Thyroid gland (tissue), 4 donors: Measurements from ENCODE around the gene SLC12A8. TPM values are rescaled to one million over a fixed set of nuclear protein-coding genes. Genes with fewer than 3 reads are reported as not detected.

Experiments
- DNase-seq, 2 donors: peaks; one replicate each; pipeline ENCODE4 v3.0.0-alpha.2; 2019
- H3K27ac ChIP-seq, 3 donors: fragments of 200-600 bp; sonication (generic); 1 replicate in 2 of 3; 2 replicates in 1 of 3; pipeline ENCODE4 v1.5.1; 2016 to 2019; ENCODE audit warnings: mild to moderate bottlenecking in 1 of 3, moderate library complexity in 1 of 3
- H3K27me3 ChIP-seq: fragments of 200-600 bp; sonication (generic); one replicate; pipeline ENCODE4 v1.5.1; 2019
- H3K36me3 ChIP-seq, 2 donors: fragments of 200-600 bp; sonication (generic); one replicate each; pipeline ENCODE4 v1.5.1; 2016 to 2019
- H3K4me1 ChIP-seq, 2 donors: fragments of 200-600 bp; sonication (generic); one replicate each; pipeline ENCODE4 v1.5.1; 2017 to 2019
- H3K4me3 ChIP-seq, 3 donors: fragments of 200-600 bp; sonication (generic); replicated peaks in 1 of 3; 1 replicate in 2 of 3; 2 replicates in 1 of 3; pipeline ENCODE4 v1.5.1; 2016; ENCODE audit warnings: mild to moderate bottlenecking in 1 of 3
- H3K9me3 ChIP-seq: fragments of 200-600 bp; sonication (generic); one replicate; pipeline ENCODE4 v1.5.1; 2017
- CTCF ChIP-seq, 6 experiments: fragments of 200-600 bp in 3 of 6; fragments of 450-650 bp in 3 of 6; sonication (generic) in 3 of 6; IDR thresholded peaks; one replicate each; pipeline ENCODE4 v1.5.1; 2016 to 2019; ENCODE audit warnings: antibody characterized with exemption in 6 of 6, mild to moderate bottlenecking in 2 of 6, inconsistent platforms in 1 of 6, moderate library complexity in 1 of 6
- POLR2A ChIP-seq, 2 donors: fragments of 450-650 bp; IDR thresholded peaks; one replicate each; pipeline ENCODE4 v1.6.1; 2017; ENCODE audit warnings: antibody characterized with exemption in 2 of 2, mild to moderate bottlenecking in 2 of 2, moderate library complexity in 1 of 2
- WGBS, 2 donors: methylation state at CpG; one replicate each; pipeline ENCODE4 v1.1.5; 2017; 5-methylcytosine and 5-hydroxymethylcytosine counted together
- intact Hi-C: fragments of 100-400 bp; cut with DNase I; formaldehyde crosslinking; loops from one replicate; pipeline ENCODE4 v1.15.1; 2023
- total RNA-seq, 4 donors: library from RNA; depleted of rRNA; stranded (reverse); fragments of >200 nt; gene quantifications; one replicate each; pipeline ENCODE4 v1.2.3, GENCODE V29; 2016

Gene SLC12A8
- total RNA-seq, 4 donors from 2014 or later = 71.2 to 136 (median 99.2) TPM

GRCh38 chr3:125148836-125149235 is 63.7 kb downstream of the SLC12A8 start:
- intact Hi-C loops = loop anchor here (5.0 kb wide), 1 partner anchor 87 kb away; no protein-coding TSS in a partner anchor

GRCh38 chr3:125148016-125148812 is 64.3 kb downstream of the SLC12A8 start:
- DNase-seq = no peak
- WGBS, 2 donors = 90 to 91% methylated on average over 6 to 7 of the region's 7 CpGs
- TF ChIP-seq CTCF (IDR thresholded peaks at IDR 0.05) = no peak
- TF ChIP-seq POLR2A (IDR thresholded peaks at IDR 0.05) = no peak
- no peak overlapping the region for H3K4me3 ChIP-seq
- no peaks in the 10 kb centered on the region for H3K36me3 ChIP-seq
- peaks cover 75 to 78% of the 10 kb centered on the region in 2 donors for H3K4me1 ChIP-seq
- peak overlapping the region in 2 of 3 donors; percentile 62 to 74 for H3K27ac ChIP-seq
- intact Hi-C loops = loop anchor here (5.0 kb wide), 1 partner anchor 86 kb away; no protein-coding TSS in a partner anchor
- H3K9me3 ChIP-seq = no peaks in the 10 kb centered on the region
- no peaks in the 10 kb centered on the region for H3K27me3 ChIP-seq

More at GRCh38 chr3:125148836-125149235, 63.7 kb downstream of the SLC12A8 start:
- Histone ChIP-seq H3K27ac (peak overlapping the region; percentile 8 to 74 (median 62)), H3K27me3 (no peaks in the 10 kb centered on the region), H3K9me3 (no peaks in the 10 kb centered on the region), H3K4me3 (no peak overlapping the region), H3K36me3 (no peaks in the 10 kb centered on the region), H3K4me1 (peaks cover 69 to 72% of the 10 kb centered on the region in 2 donors)
- peak in 1 of 2 donors; percentile 35 for TF ChIP-seq POLR2A (IDR thresholded peaks at IDR 0.05)
- no peak for TF ChIP-seq CTCF (IDR thresholded peaks at IDR 0.05)
- DNase-seq = peak; percentile 73 to 84
- 45 to 50% methylated on average over 17 of the region's 17 CpGs for WGBS, 2 donors

- DNase-seq = no peak
- Histone ChIP-seq H3K36me3 (no peaks in the 10 kb centered on the region), H3K4me3 (no peak overlapping the region), H3K27me3 (no peaks in the 10 kb centered on the region), H3K27ac (peak overlapping the region; percentile 6 to 74 (median 37)), H3K4me1 (peaks cover 82 to 86% of the 10 kb centered on the region in 2 donors), H3K9me3 (no peaks in the 10 kb centered on the region)
- 66 to 78% methylated on average over 6 of the region's 6 CpGs for WGBS, 2 donors
- intact Hi-C loops = loop anchor here (5.0 kb wide), 1 partner anchor 85 kb away; no protein-coding TSS in a partner anchor
- TF ChIP-seq POLR2A (IDR thresholded peaks at IDR 0.05) = no peak
- TF ChIP-seq CTCF (IDR thresholded peaks at IDR 0.05) = no peak
Measured at GRCh38 chr3:125147491-125147820, 65.1 kb downstream of the SLC12A8 start.

- no peaks in the 10 kb centered on the region for H3K27me3 ChIP-seq
- 70 to 79% methylated on average over 17 to 21 of the region's 22 CpGs for WGBS, 2 donors
- no peaks in the 10 kb centered on the region for H3K9me3 ChIP-seq
- H3K36me3 ChIP-seq = no peaks in the 10 kb centered on the region
- H3K4me3 ChIP-seq = no peak overlapping the region
- peaks cover 78 to 86% of the 10 kb centered on the region in 2 donors for H3K4me1 ChIP-seq
- intact Hi-C loops = loop anchor here (5.0 kb wide), 1 partner anchor 85 kb away; no protein-coding TSS in a partner anchor
- peak; percentile 77 to 81 for DNase-seq
- H3K27ac ChIP-seq = peak overlapping the region; percentile 6 to 74 (median 37)
- TF ChIP-seq POLR2A (IDR thresholded peaks at IDR 0.05) (no peak), CTCF (IDR thresholded peaks at IDR 0.05) (no peak)
Measured at GRCh38 chr3:125146626-125147490, 65.7 kb downstream of the SLC12A8 start.
